Measurements from ENCODE around the gene SLC2A13. TPM values are rescaled to one million over a fixed set of nuclear protein-coding genes. Genes with fewer than 3 reads are reported as not detected.
"Not testable (repeated sequence)": the region's sequence is repeated elsewhere in the genome, so short reads cannot be mapped to it uniquely, and the experiment has no call there.

Gene SLC2A13
- polyA plus RNA-seq, 1 donor = 3.5 TPM

DNA sequence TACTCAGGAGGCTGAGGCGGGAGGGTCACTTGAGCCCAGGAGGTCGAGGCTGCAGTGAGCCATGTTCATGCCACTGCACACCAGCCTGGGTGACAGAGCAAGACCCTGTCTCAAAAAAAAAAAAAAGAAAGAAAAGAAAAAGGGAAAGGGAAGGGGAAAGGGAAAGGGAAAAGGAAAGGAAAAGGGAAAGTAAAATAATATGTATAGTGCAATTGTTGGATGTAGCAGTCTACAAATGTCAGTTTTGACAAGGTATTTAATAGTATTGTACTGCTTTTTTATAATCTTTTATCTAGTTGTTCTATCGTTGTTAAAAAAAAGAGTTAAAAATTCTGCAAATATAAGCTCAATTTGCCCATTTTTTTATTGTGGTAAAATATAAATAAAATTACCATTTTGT is 67.3 kb downstream of the SLC2A13 start:
- no peak for DNase-seq (ENCODE audit: low read depth)

DNA sequence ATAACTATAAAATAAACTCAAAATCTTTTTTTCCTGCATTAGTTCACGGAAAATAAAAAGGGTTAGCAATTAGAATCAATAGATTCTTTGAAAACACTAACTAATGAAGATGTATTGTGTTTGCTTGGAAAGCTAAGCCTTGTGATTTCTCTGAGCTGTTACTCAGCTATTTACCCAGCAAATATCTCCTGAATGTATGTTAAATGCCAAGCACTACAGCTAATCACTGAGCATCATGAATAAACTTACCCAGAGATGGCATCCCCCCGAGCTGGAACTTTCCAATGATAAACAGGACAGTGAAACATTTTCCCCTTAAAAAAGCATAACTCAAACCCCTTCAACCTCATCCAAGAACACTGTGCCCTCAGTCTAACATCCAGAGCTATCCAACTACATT is 71.2 kb downstream of the SLC2A13 start:
- no peak for DNase-seq (ENCODE audit: low read depth)

DNA sequence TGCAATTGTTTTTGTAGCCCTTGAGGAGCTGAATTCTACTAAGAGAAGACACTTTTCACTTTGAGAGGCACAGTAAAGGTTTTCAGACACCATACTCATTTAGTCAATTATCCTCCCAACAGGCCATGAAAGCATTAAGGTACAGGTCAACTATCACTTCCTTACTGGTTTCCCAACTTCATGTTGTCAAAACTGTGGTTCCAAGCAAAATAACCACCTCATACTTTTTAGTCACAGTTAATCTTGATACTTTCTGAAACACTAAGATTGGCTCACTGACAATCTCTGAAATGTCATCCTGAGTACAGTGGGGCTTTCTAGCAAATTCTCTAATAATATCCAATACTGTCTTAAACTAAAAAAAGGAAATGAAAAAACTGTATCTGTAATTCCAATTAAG is 71.7 kb downstream of the SLC2A13 start:
- no peak for DNase-seq (ENCODE audit: low read depth)

DNA sequence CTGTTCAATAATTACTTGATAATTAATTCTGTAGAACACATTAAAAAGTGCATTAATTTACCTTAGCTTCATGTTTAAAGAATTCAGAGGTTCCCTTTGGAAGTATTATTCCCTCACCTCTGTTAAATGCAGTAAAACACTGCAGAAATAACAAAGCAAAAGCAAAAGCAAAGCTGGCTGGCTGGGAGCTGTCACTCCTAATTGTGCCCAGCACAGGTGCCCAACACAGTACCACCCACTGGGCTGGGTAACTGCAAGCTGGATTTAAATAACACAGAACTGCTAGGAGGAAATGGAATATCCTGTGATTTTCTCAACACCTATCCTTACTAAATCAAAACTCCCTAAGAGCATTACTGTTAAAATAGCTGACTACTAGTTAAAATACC is 72.6 kb downstream of the SLC2A13 start:
- DNase-seq (ENCODE audit: low read depth) = no peak

DNA sequence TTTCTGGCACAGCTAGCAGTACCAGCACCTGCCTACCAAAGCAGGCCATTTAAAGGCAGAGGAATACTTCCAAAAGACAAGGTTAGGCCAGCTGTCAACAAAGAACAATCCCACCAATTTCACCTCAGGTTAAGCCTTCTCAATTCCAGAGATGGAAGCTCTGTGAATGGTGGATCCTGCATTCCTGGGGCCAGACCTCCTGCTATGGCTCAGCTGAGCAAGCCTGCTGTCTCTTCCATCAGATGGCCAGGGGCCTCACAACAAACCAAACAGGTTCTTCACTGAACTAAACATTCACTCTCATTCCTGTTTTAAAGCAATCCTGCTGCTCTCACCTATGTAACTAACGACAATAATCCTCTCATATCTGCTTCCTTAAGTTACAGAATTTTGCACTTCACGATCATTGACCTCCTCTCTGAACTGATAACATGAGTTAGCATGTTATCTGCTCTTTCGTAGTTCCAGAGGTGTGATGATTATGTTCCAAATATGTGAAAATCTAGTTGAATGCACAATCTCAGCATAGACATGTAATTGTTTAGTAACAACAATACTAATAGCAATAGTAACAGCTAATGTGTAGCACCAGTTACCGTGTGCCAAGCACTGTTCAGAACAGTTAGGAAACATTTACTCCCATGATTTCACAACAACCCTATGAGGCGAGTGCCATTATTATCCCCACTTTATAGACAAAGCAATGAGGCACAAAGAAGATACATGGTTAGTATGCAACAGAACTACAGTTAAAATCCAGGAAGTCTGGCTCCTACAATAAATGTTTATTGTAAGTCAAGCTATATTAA is 73.2 kb downstream of the SLC2A13 start:
- no peak for DNase-seq (ENCODE audit: low read depth)

DNA sequence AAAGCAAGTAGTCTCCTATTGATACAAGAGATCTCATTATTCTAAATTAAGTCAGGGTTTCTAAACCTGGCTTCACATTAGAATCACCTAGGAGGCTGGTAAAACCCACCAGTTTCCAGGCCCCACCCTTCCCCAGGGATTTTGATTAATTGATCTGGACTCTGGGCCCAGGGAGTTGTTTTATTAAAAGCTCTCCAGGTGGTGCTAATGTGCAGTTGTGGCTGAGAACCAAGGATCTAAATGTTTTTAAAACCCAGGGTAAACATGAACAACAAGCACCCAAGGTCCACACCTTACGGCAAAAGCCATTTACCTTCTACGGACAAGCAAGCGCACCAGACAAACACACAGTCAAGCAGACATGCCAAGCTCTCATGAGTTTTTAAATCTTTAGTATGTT is 73.9 kb downstream of the SLC2A13 start:
- DNase-seq (ENCODE audit: low read depth) = no peak

DNA sequence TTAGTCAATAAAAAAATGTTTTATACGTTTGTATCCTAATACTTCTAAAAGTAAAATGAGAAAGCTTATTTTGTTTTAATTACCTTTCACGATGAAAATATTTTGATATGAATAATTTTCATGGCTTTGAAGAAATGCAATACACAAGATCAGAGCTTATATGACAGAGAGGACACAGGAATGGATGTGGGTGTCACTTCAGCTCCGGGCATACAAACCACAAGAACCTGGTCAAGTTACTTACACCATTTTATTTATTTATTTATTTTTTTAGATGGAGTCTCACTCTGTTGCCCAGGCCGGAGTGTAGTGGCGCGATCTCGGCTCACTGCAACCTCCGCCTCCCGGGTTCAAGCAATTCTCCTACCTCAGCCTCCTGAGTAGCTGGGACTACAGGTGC is 74.9 kb downstream of the SLC2A13 start:
- DNase-seq (ENCODE audit: low read depth) = not testable (repeated sequence)

DNA sequence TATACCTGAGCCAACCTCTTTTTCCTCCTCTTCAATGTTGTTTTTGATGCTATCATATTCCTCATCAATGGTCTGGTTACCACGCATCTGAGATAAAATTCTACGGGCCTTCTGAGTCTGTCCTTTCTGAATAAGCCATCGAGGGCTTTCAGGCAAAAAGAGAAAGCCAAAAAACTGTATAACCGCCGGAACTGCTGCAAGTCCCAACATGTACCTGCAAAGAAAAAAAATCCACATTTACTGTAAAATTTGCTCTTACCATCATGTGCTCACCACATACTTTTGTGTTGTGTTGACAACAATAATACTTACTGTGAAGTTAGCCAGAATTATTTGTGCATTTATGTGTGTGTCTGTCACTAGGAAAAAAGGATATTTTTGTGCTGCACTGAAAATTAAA is 77.6 kb downstream of the SLC2A13 start:
- no peak for DNase-seq (ENCODE audit: low read depth)

DNA sequence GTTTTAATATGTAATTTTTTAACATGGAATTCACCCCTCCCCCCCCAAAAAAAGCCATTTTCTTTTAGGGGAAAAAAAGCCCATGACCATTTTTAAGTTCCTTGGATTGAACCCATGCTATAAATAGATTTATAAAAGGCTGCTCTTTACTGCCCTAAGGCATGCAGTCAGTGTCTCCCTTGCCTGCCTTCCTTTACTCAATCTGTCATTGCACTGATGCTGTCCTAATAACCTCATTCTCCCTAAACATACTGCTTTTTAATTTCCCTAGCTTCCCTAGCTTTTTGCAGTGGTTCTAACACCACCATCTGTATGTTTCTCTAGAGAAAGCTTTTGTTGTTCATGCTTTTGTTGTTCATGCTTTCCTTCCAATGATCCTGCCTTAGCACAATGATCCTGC is 83.0 kb downstream of the SLC2A13 start:
- no peak for DNase-seq (ENCODE audit: low read depth)

DNA sequence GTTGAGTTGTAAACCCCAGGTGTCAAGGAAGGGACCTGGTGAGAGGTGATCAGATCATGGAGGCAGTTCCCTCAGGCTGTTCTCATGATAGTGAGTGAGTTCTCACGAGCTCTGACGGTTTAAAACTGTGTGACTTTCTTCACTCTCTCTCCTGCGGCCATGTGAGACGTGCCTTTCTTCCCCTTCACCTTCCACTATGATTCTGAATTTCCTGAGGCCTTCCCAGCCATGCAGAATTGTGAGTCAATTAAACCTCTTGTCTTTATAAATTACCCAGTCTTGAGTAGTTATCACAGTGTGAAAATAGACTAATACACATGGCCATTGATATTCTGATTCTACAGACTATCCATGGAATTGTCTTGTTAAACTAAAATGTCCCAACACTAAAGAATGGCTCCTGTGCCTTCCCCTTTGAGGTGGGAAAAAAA is 85.6 kb downstream of the SLC2A13 start:
- DNase-seq (ENCODE audit: low read depth) = no peak

DNA sequence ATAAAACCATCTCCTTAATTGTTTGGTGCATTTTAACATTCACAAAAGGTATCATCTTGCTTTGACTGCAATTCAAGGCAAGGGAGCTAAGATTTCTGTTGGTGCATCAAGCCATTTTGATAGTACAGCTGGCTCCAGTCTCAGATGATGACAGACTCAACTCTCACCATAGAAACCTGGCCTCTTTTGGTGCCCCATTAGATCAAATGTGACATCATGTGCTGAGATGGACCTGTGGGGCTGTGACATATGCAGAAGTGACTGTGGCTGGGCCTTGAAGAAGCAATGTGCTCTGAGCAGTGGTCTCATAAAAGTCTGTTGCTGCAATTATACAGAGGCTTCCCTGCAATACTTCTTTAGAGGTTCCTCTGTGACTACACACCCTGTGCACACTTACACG is 88.4 kb downstream of the SLC2A13 start:
- no peak for DNase-seq (ENCODE audit: low read depth)

DNA sequence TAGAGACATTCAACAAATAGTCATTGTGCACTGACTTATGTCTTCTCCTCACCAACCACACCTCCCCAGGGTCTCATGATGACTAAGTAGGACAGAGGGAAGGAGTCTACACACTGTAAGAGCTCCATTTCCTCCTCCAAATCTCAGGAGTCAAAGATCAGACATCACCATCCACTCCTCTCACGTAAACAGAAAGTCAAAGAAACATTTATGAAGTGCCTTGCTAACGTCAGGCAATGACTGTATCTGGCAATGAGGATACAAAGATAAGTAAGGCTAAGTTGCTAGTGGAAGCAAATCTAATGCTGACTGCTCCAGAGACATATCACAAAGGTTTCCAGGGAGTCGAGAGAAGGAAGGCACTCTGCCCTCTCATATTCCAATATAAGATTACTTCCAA is 88.9 kb downstream of the SLC2A13 start:
- DNase-seq (ENCODE audit: low read depth) = no peak

DNA sequence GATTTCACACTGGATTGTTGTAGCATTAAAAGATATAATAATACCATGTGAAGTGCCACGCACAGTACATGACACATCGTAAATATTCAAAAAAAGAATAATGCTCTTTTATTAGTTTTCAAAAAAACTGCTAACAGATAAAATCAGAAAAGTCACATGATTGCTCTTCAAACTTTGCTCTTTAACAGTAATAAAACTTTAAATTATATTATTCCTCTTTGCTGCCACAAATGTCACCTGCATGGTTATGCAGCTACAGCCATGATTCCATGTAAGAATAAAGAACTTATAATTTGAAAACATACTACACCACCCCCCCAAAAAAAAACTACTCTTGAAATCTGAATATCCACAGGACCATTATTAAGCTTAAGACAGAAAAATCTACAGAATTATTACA is 90.0 kb downstream of the SLC2A13 start:
- DNase-seq (ENCODE audit: low read depth) = no peak

DNA sequence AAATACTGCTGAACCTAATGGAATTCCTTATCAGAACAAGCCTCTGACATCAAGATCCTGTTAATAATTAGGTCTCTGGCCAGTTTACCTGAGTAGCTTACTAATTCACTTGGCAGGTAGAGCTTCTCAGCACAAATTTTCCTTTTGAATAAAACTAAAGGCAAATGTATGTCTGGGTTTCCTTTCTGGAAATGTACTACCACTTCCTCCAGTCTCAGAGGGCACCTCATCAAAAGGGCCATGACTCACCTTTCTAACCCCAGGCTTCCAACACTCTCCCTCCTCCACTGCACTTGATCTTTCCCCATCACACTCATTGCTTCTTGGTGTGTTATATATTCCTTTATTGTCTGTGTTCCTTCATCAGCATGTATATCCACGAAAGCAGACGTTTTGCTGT is 90.5 kb downstream of the SLC2A13 start:
- no peak for DNase-seq (ENCODE audit: low read depth)

DNA sequence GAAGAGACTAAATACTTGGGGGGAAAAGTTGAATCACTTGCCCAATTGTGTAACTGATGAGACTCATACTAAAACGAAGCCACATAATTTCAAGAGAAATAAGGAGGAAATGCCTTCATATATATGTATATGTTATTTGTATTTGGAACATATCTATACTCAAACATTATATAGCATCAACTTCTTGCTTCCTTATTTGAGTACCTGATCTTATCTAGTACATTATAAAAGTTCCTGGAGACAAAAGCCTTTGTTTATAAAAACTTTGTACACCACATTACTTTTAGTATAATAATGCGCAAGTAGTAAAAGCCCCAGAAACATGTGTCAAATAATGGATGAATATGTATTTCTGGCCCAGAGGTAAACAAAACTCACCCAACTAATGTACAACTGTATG is 92.0 kb downstream of the SLC2A13 start:
- DNase-seq (ENCODE audit: low read depth) = no peak

DNA sequence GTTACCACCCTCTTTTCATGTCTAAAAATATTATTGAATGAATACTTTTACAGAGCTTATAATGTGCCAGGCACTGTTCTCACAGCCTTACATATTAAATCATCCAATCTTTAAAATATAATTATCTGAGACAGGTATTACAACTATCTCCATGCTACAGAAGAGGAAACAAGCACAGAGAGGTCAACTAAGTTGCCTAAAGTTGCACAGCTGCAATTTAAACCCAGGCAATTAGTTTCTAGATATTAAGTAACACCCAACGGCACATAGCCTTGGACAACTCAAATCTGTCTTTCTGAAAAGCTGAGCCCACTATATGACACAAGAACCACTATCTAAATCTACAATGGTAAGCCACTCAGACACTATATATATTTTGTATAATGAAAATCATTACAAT is 92.6 kb downstream of the SLC2A13 start:
- DNase-seq (ENCODE audit: low read depth) = no peak

DNA sequence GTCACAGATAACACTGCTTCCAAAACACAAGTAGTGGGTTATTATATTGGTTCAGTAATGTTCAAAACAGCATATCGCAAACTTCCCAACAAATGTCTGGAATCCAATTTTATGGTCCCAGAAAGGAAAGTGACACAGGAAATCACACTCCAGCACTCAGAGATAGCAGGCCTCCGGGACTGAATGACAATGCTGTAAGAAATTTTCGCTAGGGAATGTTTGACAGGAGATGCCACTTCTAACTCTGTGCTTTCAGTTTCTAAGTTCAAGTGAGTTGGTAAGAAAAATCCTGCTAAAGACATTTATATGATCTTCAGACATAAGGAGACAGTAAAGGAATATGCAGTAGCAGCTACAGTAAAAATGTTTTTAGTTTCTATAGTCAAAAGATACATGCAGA is 93.2 kb downstream of the SLC2A13 start:
- no peak for DNase-seq (ENCODE audit: low read depth)

DNA sequence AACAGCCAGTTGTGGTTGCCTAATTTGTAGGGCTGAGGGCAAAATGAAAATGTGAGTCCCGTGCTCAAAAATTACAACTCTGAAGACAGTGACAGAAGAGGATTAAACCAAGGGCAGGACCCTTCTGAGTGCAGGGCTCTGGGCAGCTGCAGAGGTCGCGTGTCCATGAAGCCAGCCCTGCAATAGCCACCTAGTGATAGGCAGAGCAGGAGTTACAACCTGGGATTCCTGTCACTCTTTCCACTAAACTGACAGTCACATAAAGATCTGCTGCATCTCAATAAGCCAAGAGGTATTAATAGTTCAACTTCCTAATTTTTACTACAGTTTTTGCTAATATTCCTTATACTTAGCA is 94.1 kb downstream of the SLC2A13 start:
- DNase-seq (ENCODE audit: low read depth) = no peak

DNA sequence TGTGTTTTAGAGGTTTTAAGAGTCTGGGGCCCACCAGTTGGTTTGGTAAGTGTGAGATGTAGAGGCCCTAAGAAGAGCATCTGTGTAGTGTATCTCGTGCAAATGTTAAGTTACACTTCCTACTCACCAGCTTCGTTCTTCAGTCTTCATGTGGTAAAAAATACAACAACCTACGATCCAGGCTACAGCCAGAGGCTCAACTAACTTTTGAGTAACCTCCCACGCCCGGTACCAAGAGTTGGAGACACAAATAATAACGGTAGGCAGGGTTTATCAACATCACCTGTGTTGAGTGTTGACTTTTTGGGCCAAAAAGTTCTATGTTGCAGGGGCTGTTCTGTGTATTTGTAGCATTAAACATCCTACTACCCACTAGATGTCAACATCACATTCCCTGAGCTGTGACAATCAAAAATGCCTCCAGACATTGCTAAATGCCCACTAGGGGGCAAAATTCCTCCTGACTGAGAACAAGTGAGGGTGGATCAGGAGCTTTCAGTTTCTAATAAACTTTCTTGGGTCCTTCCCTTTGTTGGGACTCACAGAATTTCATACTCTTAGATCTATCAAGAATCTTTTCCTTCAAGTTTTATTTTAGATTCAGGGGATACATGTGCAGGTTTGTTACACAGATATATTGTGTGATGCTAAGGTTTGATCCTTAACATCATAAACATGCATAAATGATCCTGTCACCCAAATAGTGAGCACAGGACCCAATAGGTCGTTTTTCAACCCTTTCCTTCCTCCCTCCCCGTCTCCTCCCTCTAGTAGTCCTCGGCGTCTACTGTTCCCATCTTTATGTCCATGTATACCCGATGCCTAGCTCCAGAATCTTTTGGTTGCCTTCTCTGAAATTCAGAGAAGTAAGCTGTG is 94.7 kb downstream of the SLC2A13 start:
- peak; percentile 28 for DNase-seq (ENCODE audit: low read depth)

DNA sequence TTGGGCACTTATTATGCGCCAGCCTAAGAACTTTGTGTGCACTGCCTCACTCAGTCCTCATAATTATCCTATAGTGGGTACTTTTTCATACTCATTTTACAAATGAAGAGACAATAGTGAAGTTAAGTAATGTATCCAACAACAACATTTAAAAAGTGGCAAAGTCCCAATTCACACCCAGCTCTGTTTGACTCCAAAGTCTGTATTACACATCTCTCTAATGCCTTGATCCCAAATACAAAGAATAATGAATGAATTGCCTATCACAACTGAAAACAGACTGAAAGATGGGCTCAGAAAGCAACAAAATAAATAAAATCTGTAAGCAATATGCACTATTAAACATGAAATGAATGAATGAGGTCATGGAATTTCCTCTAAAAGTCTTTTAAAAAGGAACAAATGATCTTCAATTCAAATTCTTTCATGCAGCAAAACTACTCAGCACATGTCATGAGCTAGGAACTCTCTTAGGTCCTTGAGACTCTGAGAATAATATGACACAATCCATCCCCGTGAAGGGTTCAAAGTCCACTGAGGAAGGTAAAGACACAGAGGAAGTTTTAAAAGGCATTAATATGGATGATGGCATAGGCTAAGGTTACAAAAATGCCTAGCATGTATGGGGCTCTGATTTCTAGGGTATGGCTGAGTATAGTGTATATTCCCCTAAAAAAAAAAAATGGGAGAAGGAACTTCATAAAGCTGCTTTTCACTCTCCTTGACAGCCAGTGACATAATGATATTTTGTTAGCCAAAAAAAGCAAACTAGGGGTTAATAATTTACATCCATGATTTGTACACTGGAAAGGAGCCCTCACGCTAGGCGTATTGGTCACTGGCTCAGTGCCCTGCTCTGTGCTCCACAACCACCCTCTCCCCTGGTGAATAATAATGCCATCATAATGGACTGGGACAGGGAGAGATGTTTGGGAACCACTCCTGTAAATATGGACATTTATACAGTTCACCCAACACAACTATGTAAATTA is 103.4 kb downstream of the SLC2A13 start:
- DNase-seq (ENCODE audit: low read depth) = no peak

DNA sequence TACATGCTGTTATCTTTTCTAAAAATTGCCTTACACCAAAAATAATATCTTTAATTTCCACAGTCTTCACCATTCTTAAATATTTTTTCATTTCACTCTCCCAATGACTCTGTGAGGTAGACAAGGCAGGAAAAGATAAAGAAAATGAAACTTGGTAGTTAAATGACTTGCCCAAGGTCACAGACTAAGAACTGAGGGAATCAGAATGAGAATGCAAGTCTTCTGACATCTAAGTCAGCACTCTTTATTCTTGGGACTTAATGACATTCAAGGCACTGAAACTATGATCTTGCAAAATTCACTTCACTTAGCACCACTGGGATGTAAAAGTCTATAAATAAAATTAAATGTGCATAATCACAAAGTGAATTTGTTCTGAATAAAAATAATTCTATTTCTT is 104.5 kb downstream of the SLC2A13 start:
- no peak for DNase-seq (ENCODE audit: low read depth)

DNA sequence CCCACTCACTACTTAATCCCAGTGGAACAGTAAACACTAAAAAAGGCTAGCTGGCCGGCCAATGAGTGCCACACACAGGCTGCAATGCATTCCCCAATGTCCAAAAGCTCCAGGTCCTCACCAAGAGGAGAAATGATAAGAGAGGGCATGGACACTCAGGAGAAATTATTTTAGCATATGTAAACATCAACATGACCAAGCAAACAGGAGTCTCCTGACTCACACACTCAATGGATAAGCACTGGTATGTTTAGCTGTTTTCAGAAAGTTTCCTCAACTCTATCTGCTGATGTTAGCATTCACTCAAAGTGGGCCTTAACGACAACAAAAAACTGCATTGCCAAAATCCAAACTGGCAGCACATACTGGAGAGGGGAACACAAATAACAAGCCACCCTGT is 105.0 kb downstream of the SLC2A13 start:
- no peak for DNase-seq (ENCODE audit: low read depth)

Measured in forelimb muscle (tissue), 1 donor.